ENCODE measurements around the gene UTP20. TPM values are rescaled to one million over a fixed set of nuclear protein-coding genes. Genes with fewer than 3 reads are reported as not detected.

Gene UTP20
- total RNA-seq, 3 donors from 2014 or later = 12.5 to 24.4 (median 17.0) TPM

- H3K4me1 ChIP-seq = no peaks in the 10 kb centered on the region
- H3K27ac ChIP-seq = no peak overlapping the region
- H3K9me3 ChIP-seq = no peaks in the 10 kb centered on the region
- intact Hi-C loops (cut with DNase I; ENCODE audit: low total_unique reads) = no loop called here
- H3K4me3 ChIP-seq = no peak overlapping the region
- DNase-seq (ENCODE audit: low spot score in 2 of 2) = no peak
- no peaks in the 10 kb centered on the region for H3K36me3 ChIP-seq
- no peaks in the 10 kb centered on the region for H3K27me3 ChIP-seq
- TF ChIP-seq POLR2A (IDR thresholded peaks at IDR 0.05) (no peak), POLR2AphosphoS5 (IDR thresholded peaks at IDR 0.05) (no peak)
- TF ChIP-seq, protein P1, sequence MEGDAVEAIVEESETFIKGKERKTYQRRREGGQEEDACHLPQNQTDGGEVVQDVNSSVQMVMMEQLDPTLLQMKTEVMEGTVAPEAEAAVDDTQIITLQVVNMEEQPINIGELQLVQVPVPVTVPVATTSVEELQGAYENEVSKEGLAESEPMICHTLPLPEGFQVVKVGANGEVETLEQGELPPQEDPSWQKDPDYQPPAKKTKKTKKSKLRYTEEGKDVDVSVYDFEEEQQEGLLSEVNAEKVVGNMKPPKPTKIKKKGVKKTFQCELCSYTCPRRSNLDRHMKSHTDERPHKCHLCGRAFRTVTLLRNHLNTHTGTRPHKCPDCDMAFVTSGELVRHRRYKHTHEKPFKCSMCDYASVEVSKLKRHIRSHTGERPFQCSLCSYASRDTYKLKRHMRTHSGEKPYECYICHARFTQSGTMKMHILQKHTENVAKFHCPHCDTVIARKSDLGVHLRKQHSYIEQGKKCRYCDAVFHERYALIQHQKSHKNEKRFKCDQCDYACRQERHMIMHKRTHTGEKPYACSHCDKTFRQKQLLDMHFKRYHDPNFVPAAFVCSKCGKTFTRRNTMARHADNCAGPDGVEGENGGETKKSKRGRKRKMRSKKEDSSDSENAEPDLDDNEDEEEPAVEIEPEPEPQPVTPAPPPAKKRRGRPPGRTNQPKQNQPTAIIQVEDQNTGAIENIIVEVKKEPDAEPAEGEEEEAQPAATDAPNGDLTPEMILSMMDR (IDR thresholded peaks at IDR 0.05) = no peak
Measured at GRCh38 chr12:101327546-101327945, 47.6 kb downstream of the UTP20 start.

- no peaks in the 10 kb centered on the region for H3K36me3 ChIP-seq
- H3K27ac ChIP-seq = no peak overlapping the region
- H3K27me3 ChIP-seq = no peaks in the 10 kb centered on the region
- intact Hi-C loops (cut with DNase I; ENCODE audit: low total_unique reads) = no loop called here
- H3K9me3 ChIP-seq = no peaks in the 10 kb centered on the region
- H3K4me1 ChIP-seq = no peaks in the 10 kb centered on the region
- DNase-seq (ENCODE audit: low spot score in 2 of 2) = no peak
- no peak overlapping the region for H3K4me3 ChIP-seq
- TF ChIP-seq POLR2AphosphoS5 (IDR thresholded peaks at IDR 0.05) (no peak), POLR2A (IDR thresholded peaks at IDR 0.05) (no peak)
Measured at GRCh38 chr12:101328917-101329316, 49.0 kb downstream of the UTP20 start.

DNA sequence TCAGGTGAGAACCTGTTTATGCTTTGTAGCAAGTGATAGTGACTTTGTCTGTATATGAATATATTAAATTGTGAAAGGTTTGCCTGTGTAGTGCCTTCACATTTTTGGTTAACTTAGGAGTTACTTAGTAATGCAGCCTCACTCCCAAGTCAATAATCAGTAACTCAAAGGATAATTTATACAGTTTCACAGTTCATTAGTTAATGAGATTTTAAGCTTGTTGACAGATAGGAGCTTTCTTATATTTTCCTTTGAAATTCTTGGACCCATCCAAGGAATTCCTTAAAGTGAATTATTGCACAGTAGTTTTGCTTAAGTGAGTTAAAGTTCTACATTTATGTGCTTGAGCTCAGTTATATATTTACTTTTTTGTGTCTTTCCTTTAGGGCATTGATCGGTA is 50.7 kb downstream of the UTP20 start:
- Histone ChIP-seq H3K9me3 (no peaks in the 10 kb centered on the region), H3K27ac (no peak overlapping the region), H3K4me1 (no peaks in the 10 kb centered on the region), H3K27me3 (no peaks in the 10 kb centered on the region), H3K4me3 (no peak overlapping the region), H3K36me3 (peaks cover 4% of the 10 kb centered on the region)
- no peak for DNase-seq (ENCODE audit: low spot score in 2 of 2)
- TF ChIP-seq POLR2A (IDR thresholded peaks at IDR 0.05) (no peak), POLR2AphosphoS5 (IDR thresholded peaks at IDR 0.05) (no peak)
- TF ChIP-seq, protein P1 (IDR thresholded peaks at IDR 0.05) = no peak
- intact Hi-C loops (cut with DNase I; ENCODE audit: low total_unique reads) = no loop called here

DNA sequence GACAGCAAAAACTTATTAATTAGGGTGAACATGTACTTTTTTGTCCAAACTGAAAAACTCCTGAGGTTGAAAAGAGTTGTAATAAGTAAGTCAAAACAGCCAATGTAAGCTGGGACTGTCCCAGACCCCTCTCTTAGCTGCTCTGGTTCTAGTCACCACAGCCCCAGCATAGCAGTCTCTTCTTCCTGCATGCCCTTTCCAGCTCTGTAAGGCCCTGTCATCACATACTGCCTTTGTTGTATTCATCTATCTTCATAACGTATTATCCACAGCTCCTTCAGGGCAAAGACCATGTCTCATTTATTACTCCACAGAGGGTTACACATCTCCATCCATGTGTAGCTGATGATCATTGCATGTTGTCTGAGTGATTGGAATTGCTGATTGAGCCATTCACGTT is 56.5 kb downstream of the UTP20 start:
- intact Hi-C loops (cut with DNase I; ENCODE audit: low total_unique reads) = no loop called here
- Histone ChIP-seq H3K27ac (no peak overlapping the region), H3K9me3 (no peaks in the 10 kb centered on the region), H3K4me3 (no peak overlapping the region), H3K4me1 (no peaks in the 10 kb centered on the region), H3K36me3 (peaks cover 4% of the 10 kb centered on the region), H3K27me3 (no peaks in the 10 kb centered on the region)
- no peak for TF ChIP-seq POLR2A (IDR thresholded peaks at IDR 0.05)
- no peak for TF ChIP-seq POLR2AphosphoS5 (IDR thresholded peaks at IDR 0.05)
- TF ChIP-seq, protein P1 (IDR thresholded peaks at IDR 0.05) = no peak
- DNase-seq (ENCODE audit: low spot score in 2 of 2) = no peak

DNA sequence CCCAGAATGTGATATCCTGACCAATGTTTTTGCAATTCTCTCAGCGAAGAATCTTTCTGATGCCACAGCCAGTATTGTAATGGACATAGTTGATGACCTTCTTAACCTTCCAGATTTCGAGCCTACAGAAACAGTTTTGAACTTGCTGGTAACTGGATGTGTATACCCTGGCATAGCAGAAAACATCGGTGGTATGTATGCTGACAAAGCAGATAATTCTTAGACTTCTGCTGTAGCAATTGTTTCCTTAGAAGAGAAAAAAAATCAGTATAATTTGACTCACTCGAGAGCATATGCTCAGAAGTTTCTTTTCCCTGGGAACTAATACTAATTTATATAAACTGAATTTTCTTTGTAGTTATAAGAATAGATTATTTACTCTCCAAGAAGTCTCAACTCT is 58.2 kb downstream of the UTP20 start:
- no peak for DNase-seq (ENCODE audit: low spot score in 2 of 2)
- intact Hi-C loops (cut with DNase I; ENCODE audit: low total_unique reads) = no loop called here
- H3K27me3 ChIP-seq = no peaks in the 10 kb centered on the region
- no peaks in the 10 kb centered on the region for H3K4me1 ChIP-seq
- TF ChIP-seq, protein P1 (IDR thresholded peaks at IDR 0.05) = no peak
- TF ChIP-seq POLR2AphosphoS5 (IDR thresholded peaks at IDR 0.05) = no peak
- no peak for TF ChIP-seq POLR2A (IDR thresholded peaks at IDR 0.05)
- no peak overlapping the region for H3K4me3 ChIP-seq
- H3K27ac ChIP-seq = no peak overlapping the region
- peaks cover 6% of the 10 kb centered on the region for H3K36me3 ChIP-seq
- H3K9me3 ChIP-seq = no peaks in the 10 kb centered on the region

DNA sequence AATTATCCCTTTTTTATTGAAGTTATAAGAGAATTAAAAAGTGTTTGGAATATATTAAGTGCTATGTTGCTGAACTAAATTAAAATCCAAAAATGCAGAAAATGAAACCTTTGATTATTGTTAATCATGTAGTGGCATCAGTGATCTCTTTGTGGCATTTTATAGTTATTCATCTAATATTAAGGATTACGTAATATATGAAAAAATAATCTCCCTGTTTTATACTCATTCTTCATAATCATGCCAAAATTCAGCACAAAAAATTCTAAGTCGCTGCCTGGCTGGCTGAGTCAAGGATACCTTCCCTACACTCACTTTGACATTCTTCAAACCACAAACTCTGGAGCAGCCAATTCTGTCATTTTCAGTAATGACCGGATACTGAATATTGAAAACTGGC is 64.0 kb downstream of the UTP20 start:
- Histone ChIP-seq H3K4me3 (no peak overlapping the region), H3K9me3 (no peaks in the 10 kb centered on the region), H3K36me3 (peaks cover 16% of the 10 kb centered on the region), H3K27ac (no peak overlapping the region), H3K27me3 (no peaks in the 10 kb centered on the region), H3K4me1 (no peaks in the 10 kb centered on the region)
- no peak for DNase-seq (ENCODE audit: low spot score in 2 of 2)
- TF ChIP-seq POLR2A (IDR thresholded peaks at IDR 0.05) (no peak), POLR2AphosphoS5 (IDR thresholded peaks at IDR 0.05) (no peak)
- TF ChIP-seq, protein P1 (IDR thresholded peaks at IDR 0.05) = no peak
- intact Hi-C loops (cut with DNase I; ENCODE audit: low total_unique reads) = no loop called here
